DMS79 treated with DMSO at 0.1 percent for 48 hours (cell line): Measurements from ENCODE around the gene TLR8.
A peak's percentile ranks its signal among the peaks of the same experiment; 100 is the strongest.
"Not testable (repeated sequence)": the region's sequence is repeated elsewhere in the genome, so short reads cannot be mapped to it uniquely, and the experiment has no call there.

ENCODE experiments used
- DNase-seq: peaks from one replicate; lab custom pipeline; 2025; lab: John Stamatoyannopoulos, UW

Gene TLR8

GRCh38 chrX:12898073-12898472 is 8.3 kb upstream of the TLR8 start:
- DNase-seq: no peak

- DNase-seq: no peak
These were observed 6.9 kb upstream of the TLR8 start for GRCh38 chrX:12899506-12899905.

GRCh38 chrX:12901486-12901885 is 4.9 kb upstream of the TLR8 start:
- peak; percentile 11 for DNase-seq

- DNase-seq: no peak
These were observed 2.8 kb upstream of the TLR8 start for GRCh38 chrX:12903646-12904045.

- no peak for DNase-seq
These were observed 4.2 kb downstream of the TLR8 start for GRCh38 chrX:12910423-12911121.

GRCh38 chrX:12911122-12911470 is 4.7 kb downstream of the TLR8 start:
- DNase-seq: no peak

- no peak for DNase-seq
These were observed 6.5 kb downstream of the TLR8 start for GRCh38 chrX:12912791-12913482.

- DNase-seq: no peak
These were observed 11.3 kb downstream of the TLR8 start for GRCh38 chrX:12917753-12918152.

GRCh38 chrX:12919051-12919450 is 12.6 kb downstream of the TLR8 start:
- no peak for DNase-seq

GRCh38 chrX:12919620-12920019 is 13.2 kb downstream of the TLR8 start:
- DNase-seq: no peak

GRCh38 chrX:12920990-12921389 is 14.6 kb downstream of the TLR8 start:
- no peak for DNase-seq

GRCh38 chrX:12921886-12922598 is 15.6 kb downstream of the TLR8 start:
- DNase-seq: no peak

GRCh38 chrX:12922599-12922919 is 16.1 kb downstream of the TLR8 start:
- DNase-seq: no peak

GRCh38 chrX:12929701-12930100 is 23.3 kb downstream of the TLR8 start:
- DNase-seq: no peak

GRCh38 chrX:12930150-12930549 is 23.7 kb downstream of the TLR8 start:
- DNase-seq: no peak

- DNase-seq: no peak
These were observed 25.8 kb downstream of the TLR8 start for GRCh38 chrX:12932244-12932643.

GRCh38 chrX:12934850-12935249 is 28.4 kb downstream of the TLR8 start:
- no peak for DNase-seq

GRCh38 chrX:12936947-12937346 is 30.5 kb downstream of the TLR8 start:
- DNase-seq: no peak

- DNase-seq: not testable (repeated sequence)
These were observed 34.1 kb downstream of the TLR8 start for GRCh38 chrX:12940471-12940870.

- not testable (repeated sequence) for DNase-seq
These were observed 37.2 kb downstream of the TLR8 start for GRCh38 chrX:12943592-12943991.

GRCh38 chrX:12944452-12944851 is 38.0 kb downstream of the TLR8 start:
- DNase-seq: not testable (repeated sequence)

- no peak for DNase-seq
These were observed 39.1 kb downstream of the TLR8 start for GRCh38 chrX:12945494-12945893.

- DNase-seq: no peak
These were observed 40.0 kb downstream of the TLR8 start for GRCh38 chrX:12946406-12946805.
